Naive thymus-derived CD4-positive, alpha-beta T cell (primary cell): Measurements from ENCODE around the gene GABRB3. TPM values are rescaled to one million over a fixed set of nuclear protein-coding genes. Genes with fewer than 3 reads are reported as not detected.

ENCODE experiments used
- ATAC-seq: fragments of 150-1000 bp; cut with Tn5 transposase; 2 replicates; pipeline ENCODE4 v1.10.0; 2021; ENCODE audit warnings: mild to moderate bottlenecking, moderate library complexity
- CTCF ChIA-PET: fragments of 350-600 bp; sonication (Branson Sonifier 250); formaldehyde crosslinking; loops from one replicate; lab custom pipeline; 2021; ENCODE audit warnings: antibody characterized with exemption; lab: Charles Lee
- POLR2A ChIA-PET: fragments of 350-600 bp; sonication (Branson Sonifier 250); formaldehyde crosslinking; loops from one replicate; lab custom pipeline; 2021; ENCODE audit warnings: antibody characterized with exemption, inconsistent platforms; lab: Charles Lee
- DNase-seq, 9 donors: peaks; one replicate each; pipeline versions ENCODE4 v3.0.0 to v3.0.0-alpha.2; 2020 to 2022; ENCODE audit warnings: mixed read lengths in 1 of 9
- H3K27ac ChIP-seq: one replicate; pipeline ENCODE4 v1.7.0; 2013; ENCODE audit warnings: mild to moderate bottlenecking, low read depth, low read length, moderate library complexity
- H3K27me3 ChIP-seq, 2 donors: one replicate each; pipeline ENCODE4 v1.7.0; 2013; ENCODE audit warnings: low read length in 2 of 2, mild to moderate bottlenecking in 2 of 2, moderate library complexity in 2 of 2; ENCODE audit not compliant: control insufficient read depth in 2 of 2, insufficient read depth in 2 of 2
- H3K36me3 ChIP-seq, 3 experiments: 1 replicate in 2 of 3; 2 replicates in 1 of 3; pipeline ENCODE4 v1.7.0; 2013; ENCODE audit warnings: low read length in 3 of 3, mild to moderate bottlenecking in 3 of 3, moderate library complexity in 1 of 3; ENCODE audit not compliant: insufficient read depth in 3 of 3, control insufficient read depth in 2 of 3
- H3K4me1 ChIP-seq, 2 donors: one replicate each; pipeline ENCODE4 v1.7.0; 2013; ENCODE audit warnings: low read length in 2 of 2, mild to moderate bottlenecking in 2 of 2, moderate library complexity in 1 of 2; ENCODE audit not compliant: control insufficient read depth in 2 of 2, insufficient read depth in 2 of 2
- H3K4me3 ChIP-seq: 2 replicates; pipeline ENCODE4 v1.7.0; 2013; ENCODE audit warnings: mild to moderate bottlenecking, low read length
- H3K9me3 ChIP-seq, 3 experiments: 1 replicate in 2 of 3; 2 replicates in 1 of 3; pipeline ENCODE4 v1.7.0; 2013; ENCODE audit warnings: low read length in 3 of 3; ENCODE audit not compliant: control insufficient read depth in 2 of 3
- H3K27ac Mint-ChIP-seq, 9 donors: one replicate each; pipeline ENCODE4 v1.8.0; 2020 to 2022; ENCODE audit warnings: mixed read lengths in 9 of 9, mild to moderate bottlenecking in 8 of 9, moderate library complexity in 5 of 9, inconsistent platforms in 2 of 9
- H3K27me3 Mint-ChIP-seq, 5 donors: one replicate each; pipeline ENCODE4 v1.8.0; 2021 to 2022; ENCODE audit warnings: mixed read lengths in 5 of 5, mild to moderate bottlenecking in 1 of 5
- H3K36me3 Mint-ChIP-seq, 5 donors: one replicate each; pipeline ENCODE4 v1.8.0; 2020 to 2022; ENCODE audit warnings: mixed read lengths in 5 of 5, mild to moderate bottlenecking in 3 of 5, inconsistent platforms in 1 of 5
- H3K4me1 Mint-ChIP-seq, 7 donors: one replicate each; pipeline ENCODE4 v1.8.0; 2020 to 2022; ENCODE audit warnings: mixed read lengths in 7 of 7, mild to moderate bottlenecking in 3 of 7, inconsistent platforms in 1 of 7
- H3K4me3 Mint-ChIP-seq, 10 donors: one replicate each; pipeline ENCODE4 v1.8.0; 2020 to 2022; ENCODE audit warnings: mild to moderate bottlenecking in 10 of 10, mixed read lengths in 10 of 10, moderate library complexity in 6 of 10, inconsistent platforms in 2 of 10
- H3K9me3 Mint-ChIP-seq, 11 donors: one replicate each; pipeline ENCODE4 v1.8.0; 2020 to 2022; ENCODE audit warnings: mixed read lengths in 11 of 11, mild to moderate bottlenecking in 4 of 11, inconsistent platforms in 1 of 11, moderate library complexity in 1 of 11
- intact Hi-C, 2 donors: fragments of 100-400 bp; cut with micrococcal nuclease; formaldehyde crosslinking; loops; one replicate each; pipeline ENCODE4 v1.15.1; 2023
- polyA plus RNA-seq, 2 donors: library from polyadenylated mRNA; unstranded; fragments of 300-500 nt; fragmentation: Illumina TruSeq; gene quantifications; one replicate each; pipeline ENCODE4 v1.2.3, GENCODE V29; 2021
- total RNA-seq, 6 experiments: library from RNA in 5 of 6; stranded (reverse) in 5 of 6; gene quantifications; 1 replicate in 5 of 6; 2 replicates in 1 of 6; pipeline ENCODE4 v1.2.3 and lab custom pipeline; 2021 to 2026

GABRB3 gene
- total and polyA plus RNA-seq, 7 experiments from 2014 or later = 0.51 TPM; not detected in 6

DNA sequence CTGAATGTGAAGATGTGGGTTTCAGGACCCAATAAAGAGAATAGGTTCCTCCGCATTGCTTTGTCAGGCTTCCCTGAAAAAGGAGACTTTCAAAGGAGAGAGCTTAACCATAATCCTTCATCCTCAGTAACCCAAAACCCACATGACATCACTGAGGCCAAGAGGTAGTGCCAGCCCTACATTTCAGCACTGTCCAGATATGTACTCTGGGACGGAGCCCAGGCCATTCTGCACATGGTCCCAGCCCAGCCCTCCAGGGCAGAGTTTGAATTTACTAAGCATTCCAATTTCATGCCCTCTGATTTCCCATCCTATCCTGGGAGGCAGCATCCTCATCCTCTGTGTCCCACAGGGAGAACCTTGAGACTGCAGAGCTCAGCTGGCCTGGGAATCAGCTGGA, 210.5 kb downstream of the GABRB3 start:
- Histone ChIP-seq H3K36me3 (no peaks in the 10 kb centered on the region), H3K27ac (no peak overlapping the region), H3K4me3 (no peak overlapping the region), H3K9me3 (peaks cover 0 to 5% (median 0%) of the 10 kb centered on the region in 3 experiments), H3K4me1 (no peaks in the 10 kb centered on the region), H3K27me3 (no peaks in the 10 kb centered on the region)
- ATAC-seq (no peak), DNase-seq (no peak)
- H3K27ac Mint-ChIP-seq = no peak overlapping the region
- no peaks in the 10 kb centered on the region for H3K4me1 Mint-ChIP-seq
- intact Hi-C loops = no loop called here
- H3K9me3 Mint-ChIP-seq = peaks cover 0 to 20% (median 8%) of the 10 kb centered on the region in 11 donors
- ChIA-PET CTCF (no interaction called here), POLR2A (no interaction called here)
- H3K27me3 Mint-ChIP-seq = no peaks in the 10 kb centered on the region
- no peak overlapping the region for H3K4me3 Mint-ChIP-seq
- no peaks in the 10 kb centered on the region for H3K36me3 Mint-ChIP-seq

GRCh38 chr15:26561896-26562295, 211.0 kb downstream of the GABRB3 start:
- ChIA-PET CTCF (no interaction called here), POLR2A (no interaction called here)
- no peak for DNase-seq
- Mint-ChIP-seq H3K27ac (no peak overlapping the region), H3K9me3 (peaks cover 0 to 22% (median 8%) of the 10 kb centered on the region in 11 donors), H3K4me1 (no peaks in the 10 kb centered on the region), H3K4me3 (no peak overlapping the region), H3K36me3 (no peaks in the 10 kb centered on the region), H3K27me3 (no peaks in the 10 kb centered on the region)
- Histone ChIP-seq H3K27me3 (no peaks in the 10 kb centered on the region), H3K36me3 (no peaks in the 10 kb centered on the region), H3K4me1 (no peaks in the 10 kb centered on the region), H3K4me3 (no peak overlapping the region), H3K27ac (no peak overlapping the region), H3K9me3 (peaks cover 0 to 5% (median 0%) of the 10 kb centered on the region in 3 experiments)
- ATAC-seq = no peak
- intact Hi-C loops = no loop called here

GRCh38 chr15:26561130-26561529, 211.7 kb downstream of the GABRB3 start:
- intact Hi-C loops = no loop called here
- ATAC-seq = no peak
- Histone ChIP-seq H3K27ac (no peak overlapping the region), H3K36me3 (no peaks in the 10 kb centered on the region), H3K4me3 (no peak overlapping the region), H3K9me3 (peaks cover 0 to 5% (median 0%) of the 10 kb centered on the region in 3 experiments), H3K4me1 (no peaks in the 10 kb centered on the region), H3K27me3 (no peaks in the 10 kb centered on the region)
- no peak for DNase-seq
- ChIA-PET POLR2A (no interaction called here), CTCF (no interaction called here)
- Mint-ChIP-seq H3K9me3 (peaks cover 0 to 27% (median 9%) of the 10 kb centered on the region in 11 donors), H3K27me3 (no peaks in the 10 kb centered on the region), H3K4me3 (no peak overlapping the region), H3K36me3 (no peaks in the 10 kb centered on the region), H3K4me1 (no peaks in the 10 kb centered on the region), H3K27ac (no peak overlapping the region)

DNA sequence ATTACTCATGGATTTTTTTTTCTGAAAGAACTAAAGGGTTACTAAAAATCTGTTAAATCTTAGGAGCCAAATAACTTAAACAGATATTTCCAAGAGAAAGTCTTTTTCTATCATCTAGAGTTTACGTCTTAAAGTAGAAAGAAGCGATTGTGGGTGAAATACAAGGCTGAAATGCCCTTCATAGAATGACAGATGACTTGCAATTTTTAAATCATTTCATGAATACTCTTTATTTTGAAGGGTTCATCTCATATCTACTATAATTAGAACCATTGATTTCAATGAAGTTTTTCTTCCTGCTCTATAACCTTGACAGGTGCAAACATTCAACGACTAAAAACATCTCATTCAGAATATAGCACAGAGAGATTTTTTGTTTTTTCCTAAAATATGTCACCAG, 217.0 kb downstream of the GABRB3 start:
- Histone ChIP-seq H3K27ac (no peak overlapping the region), H3K27me3 (no peaks in the 10 kb centered on the region), H3K4me3 (no peak overlapping the region), H3K36me3 (no peaks in the 10 kb centered on the region), H3K9me3 (no peaks in the 10 kb centered on the region), H3K4me1 (no peaks in the 10 kb centered on the region)
- peaks cover 8 to 29% (median 12%) of the 10 kb centered on the region in 11 donors for H3K9me3 Mint-ChIP-seq
- H3K36me3 Mint-ChIP-seq = peaks cover 0 to 4% (median 0%) of the 10 kb centered on the region in 5 donors
- POLR2A ChIA-PET = no interaction called here
- DNase-seq (no peak), ATAC-seq (no peak)
- no peaks in the 10 kb centered on the region for H3K27me3 Mint-ChIP-seq
- no peak overlapping the region for H3K27ac Mint-ChIP-seq
- no peaks in the 10 kb centered on the region for H3K4me1 Mint-ChIP-seq
- no peak overlapping the region for H3K4me3 Mint-ChIP-seq
- intact Hi-C loops = no loop called here
- CTCF ChIA-PET = no interaction called here

DNA sequence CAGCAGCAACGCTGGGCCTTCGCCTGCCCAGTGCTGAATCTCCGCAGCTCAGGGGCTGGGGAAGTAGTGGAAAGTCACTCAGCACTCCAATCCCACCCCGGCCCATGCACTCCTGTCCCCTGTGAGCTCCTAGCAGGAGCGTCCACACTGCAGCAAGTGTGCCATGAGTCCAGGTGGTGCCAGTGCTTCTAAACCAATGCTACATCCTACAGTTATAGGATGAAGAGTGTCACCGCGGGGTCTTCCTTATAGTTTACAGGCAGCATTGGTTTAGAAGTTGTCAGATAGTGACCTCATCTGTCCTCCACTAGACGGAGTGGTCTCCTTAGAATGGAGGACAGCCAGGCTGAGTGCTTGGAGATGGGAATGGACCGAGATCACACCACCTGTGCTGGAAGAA, 221.4 kb downstream of the GABRB3 start:
- Histone ChIP-seq H3K27me3 (no peaks in the 10 kb centered on the region), H3K4me1 (no peaks in the 10 kb centered on the region), H3K9me3 (peaks cover 0 to 8% (median 0%) of the 10 kb centered on the region in 3 experiments), H3K36me3 (no peaks in the 10 kb centered on the region), H3K4me3 (no peak overlapping the region), H3K27ac (no peak overlapping the region)
- intact Hi-C loops = no loop called here
- Mint-ChIP-seq H3K9me3 (peaks cover 6 to 39% (median 15%) of the 10 kb centered on the region in 11 donors), H3K4me3 (no peak overlapping the region), H3K27ac (no peak overlapping the region), H3K27me3 (no peaks in the 10 kb centered on the region), H3K36me3 (peaks cover 0 to 4% (median 0%) of the 10 kb centered on the region in 5 donors), H3K4me1 (no peaks in the 10 kb centered on the region)
- ATAC-seq = no peak
- ChIA-PET CTCF (no interaction called here), POLR2A (no interaction called here)
- no peak for DNase-seq

GRCh38 chr15:26550880-26551279, 222.0 kb downstream of the GABRB3 start:
- no peak overlapping the region for H3K4me3 Mint-ChIP-seq
- CTCF ChIA-PET = no interaction called here
- peaks cover 6 to 39% (median 15%) of the 10 kb centered on the region in 11 donors for H3K9me3 Mint-ChIP-seq
- no peak overlapping the region for H3K4me3 ChIP-seq
- no peaks in the 10 kb centered on the region for H3K36me3 ChIP-seq
- H3K27ac Mint-ChIP-seq = no peak overlapping the region
- no peaks in the 10 kb centered on the region for H3K27me3 Mint-ChIP-seq
- peaks cover 0 to 4% (median 0%) of the 10 kb centered on the region in 5 donors for H3K36me3 Mint-ChIP-seq
- peaks cover 0 to 8% (median 0%) of the 10 kb centered on the region in 3 experiments for H3K9me3 ChIP-seq
- intact Hi-C loops = no loop called here
- no peaks in the 10 kb centered on the region for H3K4me1 Mint-ChIP-seq
- no peak overlapping the region for H3K27ac ChIP-seq
- no peaks in the 10 kb centered on the region for H3K27me3 ChIP-seq
- ATAC-seq (no peak), DNase-seq (no peak)
- no peaks in the 10 kb centered on the region for H3K4me1 ChIP-seq
- POLR2A ChIA-PET = no interaction called here

DNA sequence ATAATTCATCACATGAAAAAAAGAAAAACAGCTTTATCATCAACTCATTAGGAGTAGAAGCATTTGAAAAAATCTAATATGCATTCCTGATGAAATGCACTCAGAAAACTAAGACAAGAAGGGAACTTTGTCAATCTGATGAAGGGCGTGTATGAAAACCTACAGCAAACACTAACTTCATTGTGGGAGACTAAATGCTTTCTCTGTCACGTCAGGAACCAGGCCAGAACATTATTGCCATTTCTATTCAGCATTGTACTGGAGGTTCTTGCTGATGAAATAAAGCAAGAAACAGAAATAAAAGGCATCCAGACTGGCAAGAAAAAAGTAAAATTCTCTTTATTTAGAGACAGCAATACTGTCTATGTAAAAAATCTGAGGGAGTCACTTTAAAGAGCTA, 235.2 kb downstream of the GABRB3 start:
- H3K27ac ChIP-seq = no peak overlapping the region
- Mint-ChIP-seq H3K9me3 (peaks cover under 1 to 34% (median 25%) of the 10 kb centered on the region in 11 donors), H3K27ac (no peak overlapping the region), H3K4me1 (no peaks in the 10 kb centered on the region), H3K27me3 (no peaks in the 10 kb centered on the region), H3K4me3 (no peak overlapping the region), H3K36me3 (peaks cover 0 to under 1% (median 0%) of the 10 kb centered on the region in 5 donors)
- no peak overlapping the region for H3K4me3 ChIP-seq
- H3K36me3 ChIP-seq = no peaks in the 10 kb centered on the region
- ATAC-seq (no peak), DNase-seq (no peak)
- H3K27me3 ChIP-seq = no peaks in the 10 kb centered on the region
- H3K9me3 ChIP-seq = no peaks in the 10 kb centered on the region
- ChIA-PET POLR2A (no interaction called here), CTCF (no interaction called here)
- H3K4me1 ChIP-seq = no peaks in the 10 kb centered on the region
- intact Hi-C loops = no loop called here
